ENCODE results near the gene PYGB. TPM values are rescaled to one million over a fixed set of nuclear protein-coding genes. Genes with fewer than 3 reads are reported as not detected.

PYGB gene
- total RNA-seq, 1 donor from 2014 or later, result 57.9 TPM

- Mint-ChIP-seq H3K4me3 (ENCODE audit: unreplicated experiment) (peak overlapping the region; percentile 68), H3K4me1 (ENCODE audit: unreplicated experiment) (no peaks in the 10 kb centered on the region), H3K36me3 (ENCODE audit: low read depth, unreplicated experiment) (peaks cover 19% of the 10 kb centered on the region), H3K9me3 (ENCODE audit: unreplicated experiment) (no peaks in the 10 kb centered on the region), H3K27ac (ENCODE audit: unreplicated experiment) (peak overlapping the region; percentile 21), H3K27me3 (ENCODE audit: unreplicated experiment) (peaks cover 8% of the 10 kb centered on the region)
- TF ChIP-seq CTCF (IDR thresholded peaks at IDR 0.05; ENCODE audit: unreplicated experiment), result no peak
- no peak for DNase-seq (ENCODE audit: low spot score)
These were observed 27.3 kb downstream of the PYGB start for GRCh38 chr20:25274891-25275812.

DNA sequence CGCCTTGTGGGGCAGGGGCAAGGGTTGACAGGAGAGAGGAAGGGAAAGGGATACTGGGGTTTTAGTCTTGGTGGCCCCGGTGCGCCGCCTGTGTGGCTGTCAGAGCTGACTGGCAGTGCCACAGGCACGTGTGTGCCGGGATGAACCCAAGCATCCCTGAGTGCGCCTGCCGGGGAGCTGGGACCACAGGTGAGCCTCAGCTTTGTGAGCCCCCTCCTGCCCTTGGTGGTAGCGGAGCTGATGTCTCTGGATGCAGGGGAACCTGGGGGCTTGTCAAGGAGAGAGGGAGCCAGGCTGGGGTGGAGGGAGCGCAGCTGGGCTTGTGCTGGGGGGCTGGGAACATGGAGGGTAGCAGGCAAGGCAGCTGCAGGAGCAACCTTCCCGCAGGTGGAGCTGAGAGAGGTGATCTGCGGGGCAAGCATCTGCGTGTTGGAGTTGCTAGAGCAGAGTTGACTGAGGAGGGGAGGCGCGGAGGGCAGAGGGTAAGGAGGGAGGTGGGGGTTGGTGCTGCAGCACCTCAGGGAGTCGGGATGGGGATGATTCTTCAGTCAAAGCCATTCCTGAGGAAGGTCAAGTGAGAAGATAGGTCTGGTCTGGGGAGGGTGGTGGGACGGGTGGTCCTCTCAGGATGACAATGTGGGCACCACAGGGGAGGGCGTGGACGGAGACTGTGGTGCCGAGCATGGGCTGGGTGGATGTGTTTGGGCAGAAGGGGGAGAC, 28.1 kb downstream of the PYGB start:
- TF ChIP-seq CTCF (IDR thresholded peaks at IDR 0.05; ENCODE audit: unreplicated experiment), result no peak
- Mint-ChIP-seq H3K4me1 (ENCODE audit: unreplicated experiment) (no peaks in the 10 kb centered on the region), H3K9me3 (ENCODE audit: unreplicated experiment) (no peaks in the 10 kb centered on the region), H3K27me3 (ENCODE audit: unreplicated experiment) (peaks cover 8% of the 10 kb centered on the region), H3K4me3 (ENCODE audit: unreplicated experiment) (peak overlapping the region; percentile 68), H3K36me3 (ENCODE audit: low read depth, unreplicated experiment) (peaks cover 18% of the 10 kb centered on the region), H3K27ac (ENCODE audit: unreplicated experiment) (no peak overlapping the region)
- no peak for DNase-seq (ENCODE audit: low spot score)

DNA sequence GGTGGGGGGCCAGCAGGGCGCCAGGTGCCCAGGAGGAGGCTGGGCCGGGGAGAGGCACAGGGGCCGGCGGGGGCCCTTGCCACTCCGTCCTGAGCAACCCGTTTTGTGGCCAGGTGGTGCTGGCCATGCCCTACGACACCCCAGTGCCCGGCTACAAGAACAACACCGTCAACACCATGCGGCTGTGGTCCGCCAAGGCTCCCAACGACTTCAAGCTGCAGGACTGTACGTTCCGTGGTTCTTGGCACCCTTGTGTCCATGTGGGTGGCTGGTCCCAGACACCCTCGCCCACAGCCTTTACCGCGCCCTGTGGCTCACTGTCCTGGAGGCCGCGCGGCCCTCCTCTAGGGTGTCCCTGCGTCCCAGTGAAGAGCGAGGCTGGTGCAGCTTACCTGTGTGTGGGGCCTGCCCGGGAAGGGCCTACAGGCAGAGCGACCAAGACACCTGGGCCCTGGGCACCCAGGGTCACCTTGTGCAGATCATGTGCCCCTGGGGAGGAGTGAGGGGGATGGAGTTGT, 28.7 kb downstream of the PYGB start:
- H3K36me3 Mint-ChIP-seq (ENCODE audit: low read depth, unreplicated experiment), result peaks cover 15% of the 10 kb centered on the region
- no peak overlapping the region for H3K27ac Mint-ChIP-seq (ENCODE audit: unreplicated experiment)
- H3K27me3 Mint-ChIP-seq (ENCODE audit: unreplicated experiment), result peaks cover 8% of the 10 kb centered on the region
- DNase-seq (ENCODE audit: low spot score), result no peak
- H3K4me1 Mint-ChIP-seq (ENCODE audit: unreplicated experiment), result no peaks in the 10 kb centered on the region
- no peak for TF ChIP-seq CTCF (IDR thresholded peaks at IDR 0.05; ENCODE audit: unreplicated experiment)
- no peaks in the 10 kb centered on the region for H3K9me3 Mint-ChIP-seq (ENCODE audit: unreplicated experiment)
- no peak overlapping the region for H3K4me3 Mint-ChIP-seq (ENCODE audit: unreplicated experiment)

DNA sequence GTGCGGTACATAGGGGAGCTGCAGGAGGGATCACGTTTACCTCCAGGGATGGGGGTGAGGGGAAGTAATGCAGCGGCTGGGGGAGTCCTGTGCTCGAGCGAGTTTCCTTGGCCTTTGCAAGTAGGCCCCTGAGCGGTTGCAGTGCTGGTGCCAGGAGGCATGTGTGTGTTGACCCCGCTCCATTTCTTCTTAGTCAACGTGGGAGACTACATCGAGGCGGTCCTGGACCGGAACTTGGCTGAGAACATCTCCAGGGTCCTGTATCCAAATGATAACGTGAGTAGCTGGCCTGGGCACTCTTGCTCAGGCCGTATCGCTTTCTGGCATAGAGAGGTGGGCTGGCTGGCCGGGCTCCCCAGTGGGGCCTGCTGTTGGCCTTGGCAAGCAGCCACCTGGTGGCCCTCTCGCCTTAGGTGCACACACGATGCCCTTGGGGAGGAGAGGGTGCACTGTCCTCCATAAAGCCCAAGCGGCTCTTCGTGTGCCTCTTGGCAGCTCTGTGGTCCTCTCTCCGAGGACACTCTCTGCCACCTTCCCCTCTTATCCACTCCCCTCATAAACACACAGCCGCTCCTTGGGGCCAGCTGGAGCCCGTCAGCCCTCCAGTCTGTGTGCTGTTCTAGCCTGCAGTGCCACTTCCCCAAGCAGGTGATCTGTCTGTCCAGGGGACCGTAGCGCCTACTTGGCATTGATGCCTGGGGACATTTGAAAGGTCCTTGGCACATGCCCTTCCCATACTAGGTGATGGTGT, 29.3 kb downstream of the PYGB start:
- Mint-ChIP-seq H3K9me3 (ENCODE audit: unreplicated experiment) (no peaks in the 10 kb centered on the region), H3K27me3 (ENCODE audit: unreplicated experiment) (peaks cover 8% of the 10 kb centered on the region), H3K36me3 (ENCODE audit: low read depth, unreplicated experiment) (peaks cover 15% of the 10 kb centered on the region), H3K4me3 (ENCODE audit: unreplicated experiment) (no peak overlapping the region), H3K27ac (ENCODE audit: unreplicated experiment) (no peak overlapping the region), H3K4me1 (ENCODE audit: unreplicated experiment) (no peaks in the 10 kb centered on the region)
- no peak for DNase-seq (ENCODE audit: low spot score)
- TF ChIP-seq CTCF (IDR thresholded peaks at IDR 0.05; ENCODE audit: unreplicated experiment), result no peak
